H9 (cell line): ENCODE results near the gene SMNDC1. TPM values are rescaled to one million over a fixed set of nuclear protein-coding genes. Genes with fewer than 3 reads are reported as not detected.

ENCODE experiments used
- DNase-seq: peaks from one replicate; pipeline ENCODE4 v3.0.0-alpha.2; 2017
- H2AFZ ChIP-seq: one replicate; pipeline ENCODE4 v1.6.1; 2013; ENCODE audit warnings: mild to moderate bottlenecking, low read length, control low read depth, moderate library complexity
- H2AK5ac ChIP-seq: 2 replicates; pipeline ENCODE4 v1.6.1; 2013; ENCODE audit warnings: low read length, control low read depth, mixed read lengths; ENCODE audit not compliant: insufficient read length
- H2BK120ac ChIP-seq: one replicate; pipeline ENCODE4 v1.6.1; 2013; ENCODE audit warnings: low read depth, mild to moderate bottlenecking, low read length, control low read depth, inconsistent platforms; ENCODE audit not compliant: poor library complexity, severe bottlenecking
- H2BK12ac ChIP-seq: 2 replicates; pipeline ENCODE4 v1.6.1; 2013; ENCODE audit warnings: low read length, control low read depth, mixed read lengths, low read depth; ENCODE audit not compliant: insufficient read length
- H2BK15ac ChIP-seq: 2 replicates; pipeline ENCODE4 v1.6.1; 2013; ENCODE audit warnings: low read depth, low read length, control low read depth
- H2BK20ac ChIP-seq: one replicate; pipeline ENCODE4 v1.6.1; 2013; ENCODE audit warnings: low read depth, mild to moderate bottlenecking, low read length, control low read depth, inconsistent platforms; ENCODE audit not compliant: poor library complexity, severe bottlenecking
- H2BK5ac ChIP-seq: 2 replicates; pipeline ENCODE4 v1.6.1; 2013; ENCODE audit warnings: low read length, control low read depth, mixed read lengths; ENCODE audit not compliant: insufficient read length
- H3K14ac ChIP-seq: 2 replicates; pipeline ENCODE4 v1.6.1; 2013; ENCODE audit warnings: low read length, control low read depth; ENCODE audit not compliant: insufficient read depth
- H3K18ac ChIP-seq: 2 replicates; pipeline ENCODE4 v1.6.1; 2013; ENCODE audit warnings: low read depth, mild to moderate bottlenecking, mixed read lengths, low read length, control low read depth; ENCODE audit not compliant: insufficient read length
- H3K23ac ChIP-seq: 2 replicates; pipeline ENCODE4 v1.6.1; 2013; ENCODE audit warnings: low read length, control low read depth, mixed read lengths, low read depth; ENCODE audit not compliant: insufficient read length
- H3K23me2 ChIP-seq: 2 replicates; pipeline ENCODE4 v1.6.1; 2013; ENCODE audit warnings: low read depth, mild to moderate bottlenecking, mixed read lengths, low read length, control low read depth; ENCODE audit not compliant: insufficient read length, poor library complexity, severe bottlenecking
- H3K27ac ChIP-seq: 2 replicates; pipeline ENCODE4 v1.5.1; 2013; ENCODE audit warnings: low read length, control low read depth, mixed read lengths, low read depth; ENCODE audit not compliant: insufficient read length
- H3K27me3 ChIP-seq: 2 replicates; pipeline ENCODE4 v1.6.1; 2013; ENCODE audit warnings: low read length, control low read depth, inconsistent platforms; ENCODE audit not compliant: insufficient read depth
- H3K4ac ChIP-seq: 2 replicates; pipeline ENCODE4 v1.6.1; 2013; ENCODE audit warnings: low read depth, mild to moderate bottlenecking, control low read depth, inconsistent platforms, low read length, moderate library complexity
- H3K4me1 ChIP-seq: 2 replicates; pipeline ENCODE4 v1.6.1; 2013; ENCODE audit warnings: low read length, control low read depth, inconsistent platforms; ENCODE audit not compliant: insufficient read depth
- H3K4me2 ChIP-seq: 2 replicates; pipeline ENCODE4 v1.6.1; 2013; ENCODE audit warnings: low read length, control low read depth, mixed read lengths; ENCODE audit not compliant: insufficient read length, insufficient read depth
- H3K56ac ChIP-seq: 2 replicates; pipeline ENCODE4 v1.6.1; 2013; ENCODE audit warnings: low read depth, mild to moderate bottlenecking, mixed read lengths, low read length, control low read depth; ENCODE audit not compliant: insufficient read length
- H3K79me1 ChIP-seq: 2 replicates; pipeline ENCODE4 v1.6.1; 2013; ENCODE audit warnings: low read depth, mild to moderate bottlenecking, moderate library complexity, low read length, control low read depth, inconsistent platforms; ENCODE audit not compliant: insufficient read depth, poor library complexity, severe bottlenecking
- H3K79me2 ChIP-seq: 2 replicates; pipeline ENCODE4 v1.6.1; 2013; ENCODE audit warnings: low read length, control low read depth, inconsistent platforms; ENCODE audit not compliant: insufficient read depth
- H3K9ac ChIP-seq: 2 replicates; pipeline ENCODE4 v1.6.1; 2013; ENCODE audit warnings: low read length, control low read depth, mixed read lengths; ENCODE audit not compliant: insufficient read length; ENCODE audit errors: extremely low read depth
- H3K9me3 ChIP-seq: one replicate; pipeline ENCODE4 v1.6.1; 2013; ENCODE audit warnings: low read depth, low read length, inconsistent platforms; ENCODE audit not compliant: control insufficient read depth
- H3T11ph ChIP-seq: one replicate; pipeline ENCODE4 v1.6.1; 2013; ENCODE audit warnings: mild to moderate bottlenecking, low read length, control low read depth, inconsistent platforms
- H4K20me1 ChIP-seq: one replicate; pipeline ENCODE4 v1.6.1; 2013; ENCODE audit not compliant: control insufficient read depth, insufficient read length, insufficient read depth
- H4K5ac ChIP-seq: 2 replicates; pipeline ENCODE4 v1.6.1; 2013; ENCODE audit warnings: low read depth, mild to moderate bottlenecking, mixed read lengths, low read length, control low read depth; ENCODE audit not compliant: insufficient read length
- H4K8ac ChIP-seq: replicated peaks from 2 replicates; pipeline ENCODE4 v1.6.1; 2013; ENCODE audit warnings: low read length, control low read depth, mixed read lengths, low read depth; ENCODE audit not compliant: insufficient read length
- H4K91ac ChIP-seq: 2 replicates; pipeline ENCODE4 v1.6.1; 2013; ENCODE audit warnings: low read depth, mild to moderate bottlenecking, moderate library complexity, mixed read lengths, low read length, control low read depth; ENCODE audit not compliant: insufficient read length
- H3K27ac Mint-ChIP-seq, 3 experiments: 2 replicates in 2 of 3; 3 replicates in 1 of 3; pipeline ENCODE4 v1.8.0; 2020 to 2021; ENCODE audit warnings: mixed read lengths in 3 of 3, mild to moderate bottlenecking in 1 of 3, moderate library complexity in 1 of 3
- H3K27me3 Mint-ChIP-seq: 2 replicates; pipeline ENCODE4 v1.8.0; 2021; ENCODE audit warnings: low read depth, mild to moderate bottlenecking, moderate library complexity, mixed read lengths
- H3K36me3 Mint-ChIP-seq, 3 experiments: 2 replicates in 2 of 3; 3 replicates in 1 of 3; pipeline ENCODE4 v1.8.0; 2020 to 2021; ENCODE audit warnings: low read depth in 3 of 3, mixed read lengths in 3 of 3; ENCODE audit not compliant: insufficient read depth in 1 of 3
- H3K4me1 Mint-ChIP-seq, 2 experiments: 2 replicates each; pipeline ENCODE4 v1.8.0; 2020; ENCODE audit warnings: mixed read lengths in 2 of 2
- H3K4me3 Mint-ChIP-seq, 2 experiments: 2 replicates in 1 of 2; 3 replicates in 1 of 2; pipeline ENCODE4 v1.8.0; 2020 to 2021; ENCODE audit warnings: mild to moderate bottlenecking in 2 of 2, mixed read lengths in 2 of 2, moderate library complexity in 1 of 2
- H3K9me3 Mint-ChIP-seq, 2 experiments: 2 replicates in 1 of 2; 3 replicates in 1 of 2; pipeline ENCODE4 v1.8.0; 2020; ENCODE audit warnings: mild to moderate bottlenecking in 2 of 2, mixed read lengths in 2 of 2, moderate library complexity in 1 of 2
- WGBS: extraction: QIAGEN DNeasy Blood & Tissue Kit; methylation state at CpG from one replicate; pipeline ENCODE4 v1.1.7; 2013; ENCODE audit warnings: missing lambda C conversion rate, low lambda C conversion rate, mixed read lengths; ENCODE audit not compliant: insufficient read length; ENCODE audit errors: extremely low coverage; 5-methylcytosine and 5-hydroxymethylcytosine counted together
- total RNA-seq: library from RNA; stranded (reverse); gene quantifications from 2 replicates; pipeline ENCODE4 v1.2.1, GENCODE V29; 2021
- TF ChIP-seq, protein P1 (sequence below): fragments of 200-600 bp; sonication (generic); conservative IDR thresholded peaks from 3 replicates; pipeline ENCODE4 v1.8.0; 2021; ENCODE audit warnings: antibody characterized with exemption, mild to moderate bottlenecking

The SMNDC1 gene
- total RNA-seq, 1 experiment from 2014 or later: 55.7 TPM

DNA sequence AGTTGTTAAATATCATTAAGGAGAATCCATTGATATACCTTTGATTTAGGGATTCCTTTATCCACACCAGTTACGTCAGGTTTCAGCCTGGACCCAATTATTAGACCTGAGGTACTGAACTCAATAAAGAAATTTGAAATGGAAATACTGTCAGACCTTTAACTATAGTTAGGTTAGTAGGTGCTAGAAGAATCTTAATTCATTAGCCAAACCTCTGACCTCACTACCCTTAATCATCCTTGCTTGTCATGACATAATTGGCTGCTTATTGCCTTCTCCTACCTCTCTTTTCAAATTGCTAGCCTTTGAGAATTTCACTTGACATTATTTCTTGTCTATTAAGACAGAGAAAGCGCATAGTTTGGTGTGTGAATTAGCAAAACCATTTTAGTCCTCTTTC, 27.1 kb downstream of the SMNDC1 start:
- no peak overlapping the region for H3K14ac ChIP-seq
- H3K56ac ChIP-seq: no peak overlapping the region
- H3K79me2 ChIP-seq: no peaks in the 10 kb centered on the region
- no peak for DNase-seq
- H3K4ac ChIP-seq: no peak overlapping the region
- H4K5ac ChIP-seq: no peak overlapping the region
- no peak overlapping the region for H3K4me2 ChIP-seq
- H2BK5ac ChIP-seq: no peak overlapping the region
- no peak overlapping the region for H3K23ac ChIP-seq
- H3K27me3 ChIP-seq: no peaks in the 10 kb centered on the region
- H4K20me1 ChIP-seq: no peaks in the 10 kb centered on the region
- no peaks in the 10 kb centered on the region for H3K79me1 ChIP-seq
- H2BK20ac ChIP-seq: no peak overlapping the region
- TF ChIP-seq, protein P1, sequence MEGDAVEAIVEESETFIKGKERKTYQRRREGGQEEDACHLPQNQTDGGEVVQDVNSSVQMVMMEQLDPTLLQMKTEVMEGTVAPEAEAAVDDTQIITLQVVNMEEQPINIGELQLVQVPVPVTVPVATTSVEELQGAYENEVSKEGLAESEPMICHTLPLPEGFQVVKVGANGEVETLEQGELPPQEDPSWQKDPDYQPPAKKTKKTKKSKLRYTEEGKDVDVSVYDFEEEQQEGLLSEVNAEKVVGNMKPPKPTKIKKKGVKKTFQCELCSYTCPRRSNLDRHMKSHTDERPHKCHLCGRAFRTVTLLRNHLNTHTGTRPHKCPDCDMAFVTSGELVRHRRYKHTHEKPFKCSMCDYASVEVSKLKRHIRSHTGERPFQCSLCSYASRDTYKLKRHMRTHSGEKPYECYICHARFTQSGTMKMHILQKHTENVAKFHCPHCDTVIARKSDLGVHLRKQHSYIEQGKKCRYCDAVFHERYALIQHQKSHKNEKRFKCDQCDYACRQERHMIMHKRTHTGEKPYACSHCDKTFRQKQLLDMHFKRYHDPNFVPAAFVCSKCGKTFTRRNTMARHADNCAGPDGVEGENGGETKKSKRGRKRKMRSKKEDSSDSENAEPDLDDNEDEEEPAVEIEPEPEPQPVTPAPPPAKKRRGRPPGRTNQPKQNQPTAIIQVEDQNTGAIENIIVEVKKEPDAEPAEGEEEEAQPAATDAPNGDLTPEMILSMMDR: no peak
- H3K4me1 ChIP-seq: no peaks in the 10 kb centered on the region
- no peak overlapping the region for H2AK5ac ChIP-seq
- no peaks in the 10 kb centered on the region for H3K27me3 Mint-ChIP-seq
- H2BK12ac ChIP-seq: no peak overlapping the region
- H4K8ac ChIP-seq: no peak overlapping the region
- no peaks in the 10 kb centered on the region for H3K23me2 ChIP-seq
- 0 out of 7 replicates have a peak, but pooled peaks cover 0 to 3% (median 0%) of the 10 kb centered on the region in 3 experiments for H3K36me3 Mint-ChIP-seq
- H3T11ph ChIP-seq: no peak overlapping the region
- no peak overlapping the region for H2BK15ac ChIP-seq
- H3K27ac Mint-ChIP-seq: no peak overlapping the region
- H3K9ac ChIP-seq: no peak overlapping the region
- H3K4me1 Mint-ChIP-seq: peaks cover 12 to 14% of the 10 kb centered on the region in 2 experiments
- H3K9me3 Mint-ChIP-seq: no peaks in the 10 kb centered on the region
- no peak overlapping the region for H3K27ac ChIP-seq
- H3K4me3 Mint-ChIP-seq: no peak overlapping the region
- H2AFZ ChIP-seq: no peak overlapping the region
- no peak overlapping the region for H3K18ac ChIP-seq
- no CpG with 5 or more reads among the region's 2 CpGs for WGBS
- H3K9me3 ChIP-seq: no peaks in the 10 kb centered on the region
- H4K91ac ChIP-seq: no peak overlapping the region
- H2BK120ac ChIP-seq: no peak overlapping the region
